IMR-90 (cell line): ENCODE results near the gene TFE3. TPM values are rescaled to one million over a fixed set of nuclear protein-coding genes. Genes with fewer than 3 reads are reported as not detected.

ENCODE experiments used
- ATAC-seq: fragments of 200-7000 bp; cut with Tn5 transposase; 2 replicates; pipeline ENCODE4 v1.9.1; 2020; ENCODE audit warnings: low read depth, mild to moderate bottlenecking, moderate library complexity
- BruUV-seq: library from RNA; stranded (reverse); fragments of 400-500 nt; replicated peaks from 2 replicates; lab custom pipeline; 2021; lab: Mats Ljungman, UMichigan
- CTCF ChIA-PET: fragments of 300-600 bp; formaldehyde crosslinking; extraction: SDS; loops from one replicate; lab custom pipeline; 2021; ENCODE audit warnings: antibody characterized with exemption; lab: Yijun Ruan, JAX
- POLR2A ChIA-PET: fragments of 300-600 bp; sonication (Branson Sonifier 250); formaldehyde crosslinking; loops from one replicate; lab custom pipeline; 2022; ENCODE audit warnings: antibody characterized with exemption; ENCODE audit not compliant: unreplicated experiment; lab: Charles Lee
- DNase-seq: peaks from one replicate; pipeline ENCODE4 v3.0.0; 2013
- H2AFZ ChIP-seq: replicated peaks from 2 replicates; pipeline ENCODE3; 2013; ENCODE audit warnings: low read length, mild to moderate bottlenecking; ENCODE audit not compliant: poor library complexity
- H2AK5ac ChIP-seq: 2 replicates; pipeline ENCODE4 v1.6.1; 2013; ENCODE audit warnings: low read depth, low read length, inconsistent platforms
- H2AK9ac ChIP-seq: replicated peaks from 2 replicates; pipeline ENCODE3; 2013; ENCODE audit warnings: mild to moderate bottlenecking, low read depth, low read length, moderate library complexity; ENCODE audit not compliant: poor library complexity
- H2BK120ac ChIP-seq: 2 replicates; pipeline ENCODE4 v1.6.1; 2013; ENCODE audit warnings: low read depth, low read length, inconsistent platforms
- H2BK15ac ChIP-seq: 3 replicates; pipeline ENCODE4 v1.6.1; 2013; ENCODE audit warnings: low read depth, low read length, inconsistent platforms
- H2BK20ac ChIP-seq: 2 replicates; pipeline ENCODE4 v1.6.1; 2013; ENCODE audit warnings: low read depth, mild to moderate bottlenecking, inconsistent platforms, low read length, moderate library complexity
- H2BK5ac ChIP-seq: 2 replicates; pipeline ENCODE4 v1.6.1; 2013; ENCODE audit warnings: mild to moderate bottlenecking, low read depth, low read length, inconsistent platforms; ENCODE audit not compliant: poor library complexity, severe bottlenecking
- H3K14ac ChIP-seq: replicated peaks from 2 replicates; pipeline ENCODE4 v1.6.1; 2013; ENCODE audit warnings: low read depth, low read length, inconsistent platforms
- H3K18ac ChIP-seq: 2 replicates; pipeline ENCODE4 v1.6.1; 2013; ENCODE audit warnings: low read depth, low read length, control low read depth
- H3K23ac ChIP-seq: 2 replicates; pipeline ENCODE4 v1.6.1; 2013; ENCODE audit warnings: low read depth, low read length, inconsistent platforms
- H3K27ac ChIP-seq: 2 replicates; pipeline ENCODE4 v1.5.1; 2013; ENCODE audit warnings: mild to moderate bottlenecking, control low read depth, low read length; ENCODE audit not compliant: insufficient read depth
- H3K27me3 ChIP-seq: 2 replicates; pipeline ENCODE4 v1.6.1; 2013; ENCODE audit warnings: low read length; ENCODE audit not compliant: control insufficient read depth, insufficient read depth
- H3K36me3 ChIP-seq: 2 replicates; pipeline ENCODE4 v1.6.1; 2013; ENCODE audit warnings: low read length, mixed read lengths; ENCODE audit not compliant: control insufficient read depth, insufficient read depth
- H3K4ac ChIP-seq: 2 replicates; pipeline ENCODE4 v1.6.1; 2013; ENCODE audit warnings: low read depth, low read length, inconsistent platforms
- H3K4me1 ChIP-seq: 2 replicates; pipeline ENCODE4 v1.6.1; 2013; ENCODE audit warnings: low read length, mixed read lengths; ENCODE audit not compliant: control insufficient read depth, insufficient read depth
- H3K4me2 ChIP-seq: 2 replicates; pipeline ENCODE4 v1.6.1; 2013; ENCODE audit warnings: low read depth, mild to moderate bottlenecking, control low read depth, low read length, moderate library complexity
- H3K4me3 ChIP-seq: 2 replicates; pipeline ENCODE4 v1.5.1; 2013; ENCODE audit warnings: low read depth, mild to moderate bottlenecking, control low read depth, low read length, moderate library complexity; ENCODE audit not compliant: insufficient read depth
- H3K56ac ChIP-seq: 2 replicates; pipeline ENCODE4 v1.6.1; 2013; ENCODE audit warnings: low read length, inconsistent platforms; ENCODE audit not compliant: insufficient read depth; ENCODE audit errors: extremely low read depth
- H3K79me1 ChIP-seq, 2 experiments: 2 replicates each; pipeline ENCODE4 v1.6.1; 2013; ENCODE audit warnings: low read length in 2 of 2, inconsistent platforms in 1 of 2, low read depth in 1 of 2
- H3K9ac ChIP-seq: 2 replicates; pipeline ENCODE4 v1.6.1; 2013; ENCODE audit warnings: low read depth, low read length, control low read depth
- H3K9me1 ChIP-seq: 2 replicates; pipeline ENCODE4 v1.6.1; 2013; ENCODE audit warnings: low read length, inconsistent platforms; ENCODE audit not compliant: insufficient read depth
- H3K9me3 ChIP-seq: 2 replicates; pipeline ENCODE4 v1.6.1; 2013; ENCODE audit warnings: low read length; ENCODE audit not compliant: control insufficient read depth, insufficient read depth
- H4K20me1 ChIP-seq: 2 replicates; pipeline ENCODE4 v1.6.1; 2013; ENCODE audit warnings: low read length, inconsistent platforms; ENCODE audit not compliant: insufficient read depth
- H4K5ac ChIP-seq: 2 replicates; pipeline ENCODE4 v1.6.1; 2013; ENCODE audit warnings: mild to moderate bottlenecking, low read depth, low read length, control low read depth
- H4K8ac ChIP-seq, 2 experiments: 2 replicates each; pipeline ENCODE4 v1.6.1; 2013; ENCODE audit warnings: low read depth in 2 of 2, low read length in 2 of 2, control low read depth in 1 of 2, inconsistent platforms in 1 of 2
- H4K91ac ChIP-seq: 2 replicates; pipeline ENCODE4 v1.6.1; 2013; ENCODE audit warnings: low read depth, low read length, inconsistent platforms; ENCODE audit not compliant: insufficient read depth
- CHD1 ChIP-seq: IDR thresholded peaks from 2 replicates; pipeline ENCODE4 v1.6.1; 2012; ENCODE audit warnings: low read depth, low read length, improper control_type of control experiment
- FOS ChIP-seq: fragments of 150-350 bp; IDR thresholded peaks from 2 replicates; pipeline ENCODE4 v1.6.1; 2016; ENCODE audit warnings: low read depth, low read length
- MAFK ChIP-seq: IDR thresholded peaks from 2 replicates; pipeline ENCODE4 v1.6.1; 2012; ENCODE audit warnings: low read depth, low read length, improper control_type of control experiment
- MXI1 ChIP-seq: IDR thresholded peaks from 2 replicates; pipeline ENCODE4 v1.6.1; 2012; ENCODE audit warnings: low read depth, mild to moderate bottlenecking, low read length, moderate library complexity, borderline replicate concordance
- NFE2L2 ChIP-seq: fragments of 150-350 bp; IDR thresholded peaks from 2 replicates; pipeline ENCODE4 v1.6.1; 2016; ENCODE audit warnings: low read depth, mild to moderate bottlenecking, low read length
- POLR2A ChIP-seq: IDR thresholded peaks from 2 replicates; pipeline ENCODE4 v1.6.1; 2012; ENCODE audit warnings: mild to moderate bottlenecking, low read depth, low read length
- RAD21 ChIP-seq: IDR thresholded peaks from 2 replicates; pipeline ENCODE4 v1.6.1; 2012; ENCODE audit warnings: low read length, improper control_type of control experiment
- RCOR1 ChIP-seq: IDR thresholded peaks from 2 replicates; pipeline ENCODE4 v1.6.1; 2012; ENCODE audit warnings: mild to moderate bottlenecking, low read length, improper control_type of control experiment; ENCODE audit not compliant: insufficient replicate concordance
- WGBS, 2 experiments: methylation state at CpG; one replicate each; pipeline versions ENCODE4 v1.1.5 to v1.1.7; 2013; ENCODE audit warnings: missing lambda C conversion rate in 2 of 2; ENCODE audit not compliant: insufficient read length in 1 of 2; ENCODE audit errors: extremely low coverage in 2 of 2; 5-methylcytosine and 5-hydroxymethylcytosine counted together
- dilution Hi-C: fragments of 300-500 bp; cut with HindIII; formaldehyde crosslinking; loops from one replicate; pipeline ENCODE4 v1.14.3; 2018; ENCODE audit warnings: low sequenced_read_pairs; ENCODE audit not compliant: unreplicated experiment
- in situ Hi-C: fragments of 300-500 bp; cut with MboI; formaldehyde crosslinking; loops from 3 replicates; pipeline ENCODE4 v1.14.3; 2019; ENCODE audit warnings: low sequenced_read_pairs, inconsistent platforms, mixed read lengths
- intact Hi-C: fragments of 100-400 bp; cut with micrococcal nuclease; formaldehyde crosslinking; loops from 2 replicates; pipeline ENCODE4 v1.10.0; 2022
- polyA plus RNA-seq, 3 experiments: library from polyadenylated mRNA; depleted of rRNA; stranded (reverse); fragments of >200 nt; gene quantifications; 2 replicates each; pipeline ENCODE4 v1.2.3, GENCODE V29; 2012; ENCODE audit warnings: low replicate concordance in 1 of 3
- total RNA-seq: library from RNA; depleted of rRNA; stranded (reverse); fragments of >200 nt; gene quantifications from 2 replicates; pipeline ENCODE4 v1.2.3, GENCODE V29; 2012
- TF ChIP-seq, protein P1 (sequence below): fragments of 150-350 bp; IDR thresholded peaks from 2 replicates; pipeline ENCODE4 v1.6.1; 2017; ENCODE audit warnings: mild to moderate bottlenecking, antibody characterized with exemption, low read length, low read depth
- TF ChIP-seq, protein P2 (sequence below): fragments of 150-350 bp; IDR thresholded peaks from 2 replicates; pipeline ENCODE4 v1.6.1; 2016; ENCODE audit warnings: low read depth, mild to moderate bottlenecking, low read length, moderate library complexity, borderline replicate concordance
- TF ChIP-seq, protein P3 (sequence below): conservative IDR thresholded peaks from 2 replicates; pipeline ENCODE4 v1.5.1; 2012; ENCODE audit warnings: mild to moderate bottlenecking, low read depth, low read length, improper control_type of control experiment

The TFE3 gene
- total and polyA plus RNA-seq, 2 of the 4 experiments (the other 2 are of a cell fraction) = 24.4 to 40.5 TPM

DNA sequence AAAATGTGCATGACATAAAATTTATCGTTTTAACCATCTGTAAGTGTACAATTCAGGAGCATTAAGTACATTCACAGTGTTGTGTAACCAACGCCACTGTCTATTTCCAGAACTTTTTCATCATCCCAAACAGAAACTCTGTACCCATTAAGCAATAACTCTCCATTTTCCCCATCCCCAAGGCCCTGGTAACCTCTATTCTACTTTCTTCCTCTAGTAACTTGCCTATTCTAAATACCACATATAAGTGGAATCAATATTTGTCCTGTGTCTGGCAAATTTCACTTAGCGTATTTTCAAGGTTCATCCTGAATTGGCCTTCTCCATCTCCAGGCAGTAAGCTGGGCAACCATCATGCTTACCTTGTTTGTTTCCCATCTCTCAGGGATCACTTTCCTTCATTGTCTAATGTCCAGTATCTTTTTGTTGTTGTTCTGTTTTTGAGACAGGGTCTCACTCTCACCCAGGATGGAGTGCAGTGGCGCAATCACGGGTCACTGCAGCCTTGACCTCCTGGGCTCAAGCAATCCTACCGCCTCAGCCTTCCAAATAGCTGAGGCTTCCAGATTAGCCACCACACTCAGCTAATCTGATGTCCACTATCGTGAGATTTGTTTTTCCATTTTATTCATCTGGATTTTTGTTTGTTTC, 23.4 kb downstream of the TFE3 start:
- dilution Hi-C loops = no loop called here
- Histone ChIP-seq H3K14ac (no peak overlapping the region), H4K91ac (no peak overlapping the region), H3K4me3 (no peak overlapping the region), H2AFZ (no peak overlapping the region), H2BK15ac (no peak overlapping the region), H3K27ac (no peak overlapping the region), H3K9me1 (no peaks in the 10 kb centered on the region), H3K4me2 (no peak overlapping the region), H3K36me3 (peaks cover 4% of the 10 kb centered on the region; the same call in 1 of the 2 replicates), H2BK120ac (no peak overlapping the region), H4K20me1 (no peaks in the 10 kb centered on the region), H3K9me3 (peaks cover 2% of the 10 kb centered on the region; the same call in 1 of the 2 replicates), H3K9ac (no peak overlapping the region), H3K4me1 (no peaks in the 10 kb centered on the region), H3K23ac (no peak overlapping the region), H2BK5ac (no peak overlapping the region), H3K79me1 (no peaks in the 10 kb centered on the region), H4K5ac (no peak overlapping the region), H2AK5ac (no peak overlapping the region), H3K4ac (no peak overlapping the region), H3K18ac (no peak overlapping the region), H3K56ac (no peak overlapping the region), H3K27me3 (no peaks in the 10 kb centered on the region), H2BK20ac (no peak overlapping the region), H2AK9ac (no peak overlapping the region), H4K8ac (no peak overlapping the region)
- CTCF ChIA-PET = no interaction called here
- intact Hi-C loops = no loop called here
- 64% methylated on average over 2 of the region's 7 CpGs; no CpG with 5 or more reads in 1 of the 2 experiments for WGBS, 2 experiments
- no TSS peak for BruUV-seq
- no peak for DNase-seq
- POLR2A ChIA-PET = no interaction called here
- in situ Hi-C loops = no loop called here
- no peak for TF ChIP-seq FOS
- TF ChIP-seq, protein P1, sequence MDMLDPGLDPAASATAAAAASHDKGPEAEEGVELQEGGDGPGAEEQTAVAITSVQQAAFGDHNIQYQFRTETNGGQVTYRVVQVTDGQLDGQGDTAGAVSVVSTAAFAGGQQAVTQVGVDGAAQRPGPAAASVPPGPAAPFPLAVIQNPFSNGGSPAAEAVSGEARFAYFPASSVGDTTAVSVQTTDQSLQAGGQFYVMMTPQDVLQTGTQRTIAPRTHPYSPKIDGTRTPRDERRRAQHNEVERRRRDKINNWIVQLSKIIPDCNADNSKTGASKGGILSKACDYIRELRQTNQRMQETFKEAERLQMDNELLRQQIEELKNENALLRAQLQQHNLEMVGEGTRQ = no peak
- TF ChIP-seq RCOR1 = no peak
- TF ChIP-seq, protein P2, sequence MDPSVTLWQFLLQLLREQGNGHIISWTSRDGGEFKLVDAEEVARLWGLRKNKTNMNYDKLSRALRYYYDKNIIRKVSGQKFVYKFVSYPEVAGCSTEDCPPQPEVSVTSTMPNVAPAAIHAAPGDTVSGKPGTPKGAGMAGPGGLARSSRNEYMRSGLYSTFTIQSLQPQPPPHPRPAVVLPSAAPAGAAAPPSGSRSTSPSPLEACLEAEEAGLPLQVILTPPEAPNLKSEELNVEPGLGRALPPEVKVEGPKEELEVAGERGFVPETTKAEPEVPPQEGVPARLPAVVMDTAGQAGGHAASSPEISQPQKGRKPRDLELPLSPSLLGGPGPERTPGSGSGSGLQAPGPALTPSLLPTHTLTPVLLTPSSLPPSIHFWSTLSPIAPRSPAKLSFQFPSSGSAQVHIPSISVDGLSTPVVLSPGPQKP = no peak
- TF ChIP-seq, protein P3, sequence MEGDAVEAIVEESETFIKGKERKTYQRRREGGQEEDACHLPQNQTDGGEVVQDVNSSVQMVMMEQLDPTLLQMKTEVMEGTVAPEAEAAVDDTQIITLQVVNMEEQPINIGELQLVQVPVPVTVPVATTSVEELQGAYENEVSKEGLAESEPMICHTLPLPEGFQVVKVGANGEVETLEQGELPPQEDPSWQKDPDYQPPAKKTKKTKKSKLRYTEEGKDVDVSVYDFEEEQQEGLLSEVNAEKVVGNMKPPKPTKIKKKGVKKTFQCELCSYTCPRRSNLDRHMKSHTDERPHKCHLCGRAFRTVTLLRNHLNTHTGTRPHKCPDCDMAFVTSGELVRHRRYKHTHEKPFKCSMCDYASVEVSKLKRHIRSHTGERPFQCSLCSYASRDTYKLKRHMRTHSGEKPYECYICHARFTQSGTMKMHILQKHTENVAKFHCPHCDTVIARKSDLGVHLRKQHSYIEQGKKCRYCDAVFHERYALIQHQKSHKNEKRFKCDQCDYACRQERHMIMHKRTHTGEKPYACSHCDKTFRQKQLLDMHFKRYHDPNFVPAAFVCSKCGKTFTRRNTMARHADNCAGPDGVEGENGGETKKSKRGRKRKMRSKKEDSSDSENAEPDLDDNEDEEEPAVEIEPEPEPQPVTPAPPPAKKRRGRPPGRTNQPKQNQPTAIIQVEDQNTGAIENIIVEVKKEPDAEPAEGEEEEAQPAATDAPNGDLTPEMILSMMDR = no peak
- no peak for TF ChIP-seq NFE2L2
- TF ChIP-seq CHD1 = no peak
- TF ChIP-seq MAFK = no peak
- no peak for TF ChIP-seq POLR2A
- no peak for TF ChIP-seq RAD21
- no peak for TF ChIP-seq MXI1
- no peak for ATAC-seq
